GM12878 (cell line): ENCODE data around the gene IGF2BP2. TPM values are rescaled to one million over a fixed set of nuclear protein-coding genes. Genes with fewer than 3 reads are reported as not detected.

ENCODE experiments used
- ATAC-seq: fragments of 200-7000 bp; cut with Tn5 transposase; 3 replicates; pipeline ENCODE4 v1.9.1; 2020; ENCODE audit warnings: mild to moderate bottlenecking, moderate library complexity
- BruUV-seq: library from RNA; stranded (reverse); fragments of 400-500 nt; replicated peaks from 2 replicates; lab custom pipeline; 2021; lab: Mats Ljungman, UMichigan
- CTCF ChIA-PET: fragments of 300-600 bp; sonication (Branson Sonifier 250); formaldehyde crosslinking; extraction: SDS; loops from one replicate; lab custom pipeline; 2021; ENCODE audit warnings: inconsistent platforms; lab: Yijun Ruan, JAX
- POLR2A ChIA-PET: fragments of 350-600 bp; formaldehyde crosslinking; extraction: SDS; loops from one replicate; lab custom pipeline; 2021; ENCODE audit warnings: inconsistent platforms; lab: Charles Lee
- RAD21 ChIA-PET: fragments of 300-600 bp; sonication (Branson Sonifier 250); formaldehyde crosslinking; loops from one replicate; lab custom pipeline; 2023; ENCODE audit warnings: antibody characterized with exemption; ENCODE audit not compliant: unreplicated experiment; lab: Charles Lee
- SMC1A ChIA-PET: fragments of 300-600 bp; sonication (Branson Sonifier 250); formaldehyde crosslinking; loops from one replicate; lab custom pipeline; 2023; ENCODE audit not compliant: unreplicated experiment, uncharacterized antibody; lab: Charles Lee
- DNase-seq: peaks from one replicate; pipeline ENCODE4 v3.0.0-alpha.2; 2011; ENCODE audit warnings: low read depth, low spot score
- FAIRE-seq: peaks from 3 replicates; lab custom pipeline; 2011; peaks lifted over from hg19 to GRCh38; lab: Jason Lieb, UNC
- H2AFZ ChIP-seq: 2 replicates; pipeline ENCODE4 v1.6.0; 2011; ENCODE audit warnings: low read depth, low read length, control low read depth; ENCODE audit not compliant: control insufficient read depth
- H3K27ac ChIP-seq: 2 replicates; pipeline ENCODE4 v1.5.1; 2011; ENCODE audit warnings: control low read depth; ENCODE audit not compliant: control insufficient read depth, insufficient read depth
- H3K27me3 ChIP-seq, 2 experiments: replicated peaks in 1 of 2; 2 replicates each; pipeline versions ENCODE4 v1.6.0 to v1.6.1; 2011; ENCODE audit warnings: low read length in 1 of 2; ENCODE audit not compliant: control insufficient read depth in 2 of 2, insufficient read depth in 2 of 2
- H3K36me3 ChIP-seq, 2 experiments: 2 replicates each; pipeline ENCODE4 v1.5.1; 2011; ENCODE audit warnings: low read length in 1 of 2; ENCODE audit not compliant: control insufficient read depth in 2 of 2, insufficient read depth in 2 of 2
- H3K4me1 ChIP-seq: 2 replicates; pipeline ENCODE4 v1.6.1; 2011; ENCODE audit warnings: mild to moderate bottlenecking, low read length, moderate library complexity, mixed read lengths; ENCODE audit not compliant: control insufficient read depth, insufficient read depth
- H3K4me2 ChIP-seq: 2 replicates; pipeline ENCODE4 v1.6.0; 2011; ENCODE audit warnings: control low read depth; ENCODE audit not compliant: control insufficient read depth, insufficient read depth
- H3K4me3 ChIP-seq: fragments of 200-600 bp; sonication (generic); 2 replicates; pipeline ENCODE4 v1.5.1; 2016
- H3K79me2 ChIP-seq: 2 replicates; pipeline ENCODE4 v1.6.0; 2011; ENCODE audit warnings: low read length; ENCODE audit not compliant: control insufficient read depth, insufficient read depth
- H3K9ac ChIP-seq: 2 replicates; pipeline ENCODE4 v1.8.0; 2011; ENCODE audit warnings: low read length, control low read depth, mixed read lengths; ENCODE audit not compliant: control insufficient read depth, insufficient read depth
- H3K9me3 ChIP-seq: replicated peaks from 3 replicates; pipeline ENCODE4 v1.5.1; 2011; ENCODE audit warnings: mild to moderate bottlenecking, low read length; ENCODE audit not compliant: control insufficient read depth, insufficient read depth
- H4K20me1 ChIP-seq: 2 replicates; pipeline ENCODE4 v1.6.0; 2011; ENCODE audit not compliant: control insufficient read depth, insufficient read depth
- CEBPB ChIP-seq, 2 experiments: fragments of 150-350 bp in 1 of 2; IDR thresholded peaks; 2 replicates each; pipeline ENCODE4 v1.6.1; 2012 to 2014; ENCODE audit warnings: low read depth in 2 of 2, low read length in 2 of 2, borderline replicate concordance in 1 of 2, inconsistent platforms in 1 of 2
- MAX ChIP-seq: IDR thresholded peaks from 2 replicates; pipeline ENCODE4 v1.6.1; 2012; ENCODE audit warnings: low read depth, low read length, improper control_type of control experiment
- MYB ChIP-seq: fragments of 150-350 bp; IDR thresholded peaks from 2 replicates; pipeline ENCODE4 v1.6.1; 2014; ENCODE audit warnings: mild to moderate bottlenecking, low read depth, low read length, borderline replicate concordance
- NFYA ChIP-seq: IDR thresholded peaks from 2 replicates; pipeline ENCODE4 v1.6.1; 2011; ENCODE audit warnings: low read depth, mild to moderate bottlenecking, low read length, improper control_type of control experiment, borderline replicate concordance
- NR2C2 ChIP-seq: IDR thresholded peaks from 2 replicates; pipeline ENCODE4 v1.6.1; 2011; ENCODE audit warnings: borderline replicate concordance, low read depth; ENCODE audit not compliant: control insufficient read depth, insufficient read length
- RAD51 ChIP-seq: fragments of 450-650 bp; IDR thresholded peaks from 2 replicates; pipeline ENCODE4 v1.6.1; 2016; ENCODE audit warnings: moderate library complexity, mild to moderate bottlenecking, inconsistent platforms
- RELB ChIP-seq: fragments of 450-650 bp; IDR thresholded peaks from 2 replicates; pipeline ENCODE4 v1.6.1; 2017; ENCODE audit warnings: low read depth, mild to moderate bottlenecking, moderate library complexity
- SP1 ChIP-seq: IDR thresholded peaks from one replicate; pipeline ENCODE4 v1.6.1; 2011; ENCODE audit warnings: low read depth, low read length
- TARDBP ChIP-seq: IDR thresholded peaks from 2 replicates; pipeline ENCODE4 v1.6.1; 2016; ENCODE audit warnings: borderline replicate concordance
- ZNF384 ChIP-seq: IDR thresholded peaks from 2 replicates; pipeline ENCODE4 v1.6.1; 2012; ENCODE audit warnings: low read depth, mild to moderate bottlenecking, low read length, improper control_type of control experiment, borderline replicate concordance
- WGBS: methylation state at CpG from one replicate; pipeline ENCODE4 v1.1.6; 2016; ENCODE audit warnings: low lambda C conversion rate; ENCODE audit not compliant: insufficient replicate concordance, insufficient coverage; ENCODE audit errors: missing lambda C conversion rate; 5-methylcytosine and 5-hydroxymethylcytosine counted together
- in situ Hi-C: fragments of 300-500 bp; cut with MboI; formaldehyde crosslinking; loops from 9 replicates; pipeline ENCODE4 v1.14.3; 2018; ENCODE audit warnings: mixed read lengths
- intact Hi-C: fragments of 100-400 bp; cut with micrococcal nuclease; formaldehyde crosslinking; loops from one replicate; pipeline ENCODE4 v1.14.2; 2022; ENCODE audit not compliant: unreplicated experiment
- polyA plus RNA-seq, 11 experiments: library from polyadenylated mRNA; depleted of rRNA in 4 of 11; unstranded in 6 of 11; stranded (reverse) in 5 of 11; fragments of >200 nt; fragmentation: Nextera tagmentation in 4 of 11; fragmentation: Illumina TruSeq in 1 of 11; extraction: Ambion mirVana in 4 of 11; extraction: Trizol in 1 of 11; gene quantifications; 1 replicate in 1 of 11; 2 replicates in 10 of 11; pipeline versions ENCODE4 v1.2.1 to v1.2.3, GENCODE V29; 2011 to 2016; ENCODE audit warnings: inconsistent platforms in 2 of 11, missing spikeins in 2 of 11, low read depth in 1 of 11
- total RNA-seq, 4 experiments: library from RNA; depleted of rRNA in 3 of 4; stranded (reverse); fragments of >200 nt in 3 of 4; fragmentation: Illumina TruSeq in 1 of 4; extraction: Trizol in 1 of 4; gene quantifications; 2 replicates each; pipeline versions ENCODE4 v1.2.1 to v1.2.3, GENCODE V29; 2013 to 2021

The IGF2BP2 gene
- total and polyA plus RNA-seq, 10 of the 15 experiments (the other 5 are each of a cell fraction or from before 2014, with no cell fraction given) = 0.25 to 0.72 TPM; not detected in 8

DNA sequence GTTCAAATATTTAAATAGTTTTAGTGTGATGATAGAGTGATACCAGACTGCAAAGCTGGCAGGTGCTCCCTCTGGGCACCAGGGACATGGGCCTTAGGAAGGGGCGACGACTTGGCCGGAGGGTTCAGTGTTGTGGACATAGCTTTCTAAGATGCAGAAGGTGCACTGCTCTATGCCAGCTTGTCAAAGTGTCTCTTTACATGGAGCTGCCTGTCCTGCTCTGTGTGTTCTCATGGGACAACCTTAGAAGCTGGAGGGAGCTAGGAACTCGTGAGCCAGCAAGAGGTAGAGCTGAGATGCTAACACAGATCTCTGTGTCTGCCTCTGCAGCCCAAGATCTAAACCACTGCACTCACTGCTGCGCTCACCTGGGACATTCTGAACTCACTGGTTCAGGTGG, 160.9 kb downstream of the IGF2BP2 start:
- Histone ChIP-seq H4K20me1 (no peaks in the 10 kb centered on the region), H3K4me2 (no peak overlapping the region), H3K9me3 (no peaks in the 10 kb centered on the region), H3K4me1 (no peaks in the 10 kb centered on the region), H2AFZ (no peak overlapping the region), H3K9ac (no peak overlapping the region), H3K79me2 (no peaks in the 10 kb centered on the region), H3K27me3 (peaks cover 0 to 8% of the 10 kb centered on the region in 2 experiments), H3K27ac (no peak overlapping the region), H3K4me3 (no peak overlapping the region), H3K36me3 (no peaks in the 10 kb centered on the region)
- ATAC-seq = no peak
- ChIA-PET RAD21 (interaction anchor here (0.7 to 1.5 kb wide), 2 partner anchors 70 to 106 kb away, joined by 3 read pairs; no protein-coding TSS in a partner anchor), POLR2A (no interaction called here), SMC1A (interaction anchor here (1.3 kb wide), 1 partner anchor 105 kb away, joined by 3 read pairs; no protein-coding TSS in a partner anchor), CTCF (interaction anchor here (1.0 to 1.2 kb wide), 2 partner anchors 104 to 281 kb away, joined by 3 to 5 read pairs; no protein-coding TSS in a partner anchor)
- no peak for FAIRE-seq
- in situ Hi-C loops (no loop called here), intact Hi-C loops (no loop called here)
- DNase-seq = no peak
- BruUV-seq = no TSS peak
- WGBS = 33% methylated on average over 5 of the region's 5 CpGs
- no peak for TF ChIP-seq TARDBP
- TF ChIP-seq RAD51 = no peak
- TF ChIP-seq MYB = no peak
- TF ChIP-seq ZNF384 = no peak
- TF ChIP-seq RELB = no peak
- no peak for TF ChIP-seq NFYA
- no peak for TF ChIP-seq MAX
- no peak for TF ChIP-seq NR2C2
- TF ChIP-seq SP1 = no peak
- TF ChIP-seq CEBPB (IDR thresholded peaks at IDR 0.05; ENCODE audit: borderline replicate concordance in 1 of 2, low read depth in 2 of 2, low read length in 2 of 2) = no peak
